HG03575 (cell line): ENCODE measurements around the gene DCAF8L2.

Source experiments
- ATAC-seq: cut with Tn5 transposase; IDR thresholded peaks from one replicate; pipeline ENCODE4 v1.9.1; 2021; ENCODE audit not compliant: unreplicated experiment, insufficient number of reproducible peaks, low FRiP score; ENCODE audit errors: extremely low read depth

The DCAF8L2 gene

GRCh38 chrX:27797575-27797974 lies 207.4 kb downstream of the DCAF8L2 start:
- no peak for ATAC-seq
